Posterior vena cava (tissue), 2 donors: ENCODE measurements around the gene ZNF23. TPM values are rescaled to one million over a fixed set of nuclear protein-coding genes. Genes with fewer than 3 reads are reported as not detected.

Experiments
- DNase-seq: peaks from one replicate; pipeline ENCODE4 v3.0.0-alpha.2; 2020; ENCODE audit warnings: low spot score
- intact Hi-C, 2 donors: fragments of 100-400 bp; cut with DNase I; formaldehyde crosslinking; loops; one replicate each; pipeline versions ENCODE4 v1.14.1 to v1.14.2; 2022 to 2023
- total RNA-seq, 2 donors: library from RNA; stranded (reverse); fragmentation: NEBNext Ultra II Directional; extraction: Animal tissue kit (Norgen Biotek cat#: 25700); gene quantifications; one replicate each; pipeline ENCODE4 v1.2.1, GENCODE V29; 2021
- donor health status: DM: yes; HTN: yes; CAD: no.
- donor health status: DM: yes; HTN: yes; CAD: no.

ZNF23 gene
- total RNA-seq, 2 donors from 2014 or later, result 10.0 to 10.5 TPM

DNA sequence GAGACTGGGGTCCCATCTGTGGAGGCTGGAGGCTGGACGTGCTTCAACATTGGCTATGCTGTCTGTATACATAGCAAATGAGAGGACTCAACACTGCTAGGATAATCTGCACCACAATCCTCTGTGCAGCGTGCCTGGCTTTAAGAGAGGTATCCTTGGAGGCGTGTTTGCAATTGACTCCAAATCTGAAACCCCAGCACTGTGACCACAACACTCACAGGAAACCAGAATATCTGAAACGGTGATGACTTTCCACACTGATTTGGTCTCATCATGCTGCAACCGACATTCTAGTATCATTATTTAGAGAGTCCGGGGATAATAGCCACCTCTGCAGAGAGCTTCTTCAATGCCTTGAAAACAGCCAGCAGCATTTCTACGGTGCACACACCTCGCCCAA lies 55.3 kb downstream of the ZNF23 start:
- intact Hi-C loops, result no loop called here
- DNase-seq, result peak; percentile 18

DNA sequence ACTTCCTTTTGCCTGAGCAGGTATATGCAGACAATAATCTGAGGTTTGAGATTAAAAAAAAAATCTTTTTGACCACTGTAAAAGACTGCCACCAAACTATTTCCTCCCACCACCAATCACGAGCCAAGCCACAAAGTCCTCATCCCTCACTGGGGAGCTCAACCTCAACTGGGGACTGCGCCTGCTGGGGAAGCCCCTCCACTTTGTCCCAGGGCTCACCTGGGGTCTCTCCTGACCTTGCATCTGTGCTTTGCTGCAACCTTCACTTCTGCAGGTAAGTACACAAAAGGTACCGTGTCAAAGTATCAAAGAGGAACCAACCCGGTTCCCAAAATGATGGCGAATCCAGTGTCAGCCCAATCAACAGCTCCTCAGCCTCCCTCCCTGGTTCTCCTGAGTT lies 55.7 kb downstream of the ZNF23 start:
- DNase-seq, result peak; percentile 26
- intact Hi-C loops, result no loop called here

DNA sequence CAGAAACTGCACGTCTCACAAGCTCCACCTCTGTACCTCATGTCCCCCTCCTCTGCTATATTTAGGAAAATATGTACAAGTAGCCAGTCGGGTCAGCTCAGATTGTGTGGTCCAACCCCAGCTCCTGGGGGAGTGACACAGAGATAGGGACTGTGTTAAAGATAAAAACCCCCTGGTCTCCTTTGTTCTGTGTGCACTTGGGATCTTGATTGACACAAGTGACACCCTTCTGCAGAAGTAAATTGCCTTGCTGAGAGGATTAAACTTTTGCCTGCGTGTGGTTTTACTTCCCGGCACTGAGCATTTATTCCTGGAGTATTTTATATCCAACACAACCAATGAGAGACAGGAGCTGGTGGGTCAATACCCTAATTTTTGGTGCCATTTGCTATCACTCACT lies 57.7 kb downstream of the ZNF23 start:
- intact Hi-C loops, result no loop called here
- DNase-seq, result peak; percentile 3

GRCh38 chr16:71402674-71403073 lies 59.4 kb downstream of the ZNF23 start:
- intact Hi-C loops, result no loop called here
- DNase-seq, result peak; percentile 23

GRCh38 chr16:71402007-71402406 lies 60.0 kb downstream of the ZNF23 start:
- intact Hi-C loops, result no loop called here
- peak; percentile 48 for DNase-seq

GRCh38 chr16:71399801-71400563 lies 62.1 kb downstream of the ZNF23 start:
- intact Hi-C loops, result no loop called here
- no peak for DNase-seq

Other genes with a start within 250 kb of the ZNF23 start
- gene HYDIN, start 231.5 kb downstream of the ZNF23 start, total RNA-seq, result 1 to 10 TPM; 2.8 to 3.5 TPM
- gene CMTR2, start 172.8 kb downstream of the ZNF23 start, total RNA-seq, result 10 to 100 TPM; 13.9 to 16.9 TPM
- gene CALB2, start 103.5 kb downstream of the ZNF23 start, total RNA-seq, result 1 to 10 TPM in 1 of 2 donors, under 1 TPM in 1; 0.62 to 1.2 TPM
- gene TLE7, start 20.2 kb downstream of the ZNF23 start, total RNA-seq, result not detected
- 1 to 10 TPM; 3.6 to 4.2 TPM for gene ZNF19, start 27.1 kb upstream of the ZNF23 start, total RNA-seq
- gene CHST4, start 64.2 kb upstream of the ZNF23 start, total RNA-seq, result not detected
- under 1 TPM in 1 of 2 donors, not detected in 1; 0.09 TPM for gene TAT, start 114.8 kb upstream of the ZNF23 start, total RNA-seq
- gene MARVELD3, start 163.9 kb upstream of the ZNF23 start, total RNA-seq, result not detected